Measurements from ENCODE around the gene ARL6.

ARL6 gene

GRCh38 chr3:97744289-97744688 is 20.3 kb upstream of the ARL6 start:
- TF ChIP-seq CTCF (IDR thresholded peaks at IDR 0.05) = no peak

GRCh38 chr3:97763586-97764406 is 762 bp upstream of the ARL6 start:
- TF ChIP-seq CTCF (IDR thresholded peaks at IDR 0.05) = no peak

GRCh38 chr3:97765336-97765735 is 778 bp downstream of the ARL6 start:
- no peak for TF ChIP-seq CTCF (IDR thresholded peaks at IDR 0.05)

GRCh38 chr3:97772926-97773325 is 8.4 kb downstream of the ARL6 start:
- TF ChIP-seq CTCF (IDR thresholded peaks at IDR 0.05) = no peak

- TF ChIP-seq CTCF (IDR thresholded peaks at IDR 0.05) = no peak
Measured at GRCh38 chr3:97778152-97778551, 13.6 kb downstream of the ARL6 start.

GRCh38 chr3:97793420-97794019 is 29.0 kb downstream of the ARL6 start:
- TF ChIP-seq CTCF (IDR thresholded peaks at IDR 0.05) = peak; percentile 83

GRCh38 chr3:97795951-97796350 is 31.4 kb downstream of the ARL6 start:
- no peak for TF ChIP-seq CTCF (IDR thresholded peaks at IDR 0.05)

Measured in LNCAP (cell line).